Activated CD4-positive, alpha-beta T cell treated with anti-CD3 and anti-CD28 coated beads for 48 hours (primary cell): ENCODE results near the gene PDIA6.
"Not testable (repeated sequence)": the region's sequence is repeated elsewhere in the genome, so short reads cannot be mapped to it uniquely, and the experiment has no call there.

Source experiments
- DNase-seq: peaks from one replicate; pipeline ENCODE4 v3.0.0-alpha.2; 2020

The PDIA6 gene

GRCh38 chr2:10832203-10832936 is 19.8 kb upstream of the PDIA6 start:
- DNase-seq: peak; percentile 90

GRCh38 chr2:10831400-10831985 is 18.9 kb upstream of the PDIA6 start:
- DNase-seq: no peak

DNA sequence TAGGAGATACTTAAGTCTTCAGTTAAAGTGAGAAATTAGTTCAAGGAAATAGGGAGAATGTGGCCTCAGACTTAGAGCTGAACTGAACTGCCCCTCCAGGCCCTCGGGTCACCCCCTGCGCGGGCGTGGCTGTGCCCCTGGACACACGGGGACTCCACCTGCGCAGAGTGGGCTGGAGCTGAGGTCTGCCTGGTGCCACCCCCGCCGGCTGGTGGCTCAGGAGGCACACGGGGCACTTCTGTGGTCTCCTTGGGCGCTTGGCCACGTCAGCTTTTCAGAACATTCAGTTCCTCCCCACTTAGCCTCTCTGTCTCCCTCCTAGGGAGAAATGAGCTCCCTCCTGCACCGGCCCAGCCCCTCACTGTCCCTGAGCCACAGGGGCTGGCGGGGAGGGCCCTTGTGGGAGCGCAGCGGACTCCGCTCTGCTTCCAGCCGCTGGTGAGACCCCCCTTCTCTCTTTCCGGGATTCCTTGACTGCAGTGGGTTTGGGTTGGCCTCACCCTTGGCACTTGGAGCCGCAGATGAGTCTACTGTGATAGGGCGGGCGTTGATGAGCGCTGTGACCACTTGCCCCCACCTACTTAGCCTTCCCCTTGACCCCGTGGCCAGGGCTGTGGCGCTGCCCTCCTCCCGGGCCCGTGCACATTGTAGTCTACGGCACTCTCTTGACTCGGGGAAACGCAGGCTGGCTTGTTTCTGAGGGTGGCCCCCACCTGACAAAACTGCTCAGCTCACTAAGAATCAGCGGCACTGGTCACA is 18.2 kb upstream of the PDIA6 start:
- no peak for DNase-seq

GRCh38 chr2:10830203-10830602 is 17.6 kb upstream of the PDIA6 start:
- DNase-seq: no peak

- DNase-seq: no peak
These were observed 16.7 kb upstream of the PDIA6 start for GRCh38 chr2:10829299-10829698.

DNA sequence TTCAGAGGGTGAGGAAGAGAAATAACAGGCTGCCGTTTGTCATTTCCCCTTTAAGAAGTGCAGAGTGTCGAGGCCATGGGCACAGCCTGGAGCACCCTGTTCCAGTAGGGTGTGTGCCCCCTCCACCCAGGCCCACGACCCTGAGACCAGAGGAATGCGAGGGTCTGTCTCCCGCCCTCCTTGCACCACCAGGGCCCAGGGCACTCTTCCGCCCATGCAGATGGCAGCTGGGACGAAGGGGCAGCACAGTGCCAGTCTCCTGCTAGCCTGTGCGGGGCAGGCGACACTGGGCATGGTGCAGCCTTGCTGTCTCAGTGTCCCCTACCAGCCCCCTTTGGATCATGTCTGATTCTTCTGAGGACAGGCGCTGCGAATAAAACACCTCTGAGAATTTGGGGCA is 15.8 kb upstream of the PDIA6 start:
- DNase-seq: no peak

DNA sequence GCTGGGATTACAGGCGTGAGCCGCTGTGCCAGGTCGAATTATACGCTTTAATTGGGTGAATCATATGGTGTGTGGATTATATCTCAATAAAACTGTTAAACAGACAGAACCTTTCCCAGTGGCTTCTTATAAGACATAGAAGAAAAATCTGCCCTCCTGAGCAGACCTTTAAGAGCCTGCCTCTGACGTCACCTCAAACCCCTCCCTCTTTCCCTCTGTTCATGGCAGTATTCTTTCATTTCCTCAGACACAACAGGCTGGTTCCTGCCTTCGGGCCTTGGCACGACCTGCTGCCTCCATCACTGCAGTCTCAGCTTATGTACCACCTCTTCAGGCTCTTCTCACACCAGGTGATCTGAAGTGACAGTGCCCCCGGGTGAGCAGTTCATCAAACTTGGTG is 14.0 kb upstream of the PDIA6 start:
- DNase-seq: no peak

- no peak for DNase-seq
These were observed 13.4 kb upstream of the PDIA6 start for GRCh38 chr2:10826026-10826425.

GRCh38 chr2:10824191-10824590 is 11.6 kb upstream of the PDIA6 start:
- DNase-seq: no peak

DNA sequence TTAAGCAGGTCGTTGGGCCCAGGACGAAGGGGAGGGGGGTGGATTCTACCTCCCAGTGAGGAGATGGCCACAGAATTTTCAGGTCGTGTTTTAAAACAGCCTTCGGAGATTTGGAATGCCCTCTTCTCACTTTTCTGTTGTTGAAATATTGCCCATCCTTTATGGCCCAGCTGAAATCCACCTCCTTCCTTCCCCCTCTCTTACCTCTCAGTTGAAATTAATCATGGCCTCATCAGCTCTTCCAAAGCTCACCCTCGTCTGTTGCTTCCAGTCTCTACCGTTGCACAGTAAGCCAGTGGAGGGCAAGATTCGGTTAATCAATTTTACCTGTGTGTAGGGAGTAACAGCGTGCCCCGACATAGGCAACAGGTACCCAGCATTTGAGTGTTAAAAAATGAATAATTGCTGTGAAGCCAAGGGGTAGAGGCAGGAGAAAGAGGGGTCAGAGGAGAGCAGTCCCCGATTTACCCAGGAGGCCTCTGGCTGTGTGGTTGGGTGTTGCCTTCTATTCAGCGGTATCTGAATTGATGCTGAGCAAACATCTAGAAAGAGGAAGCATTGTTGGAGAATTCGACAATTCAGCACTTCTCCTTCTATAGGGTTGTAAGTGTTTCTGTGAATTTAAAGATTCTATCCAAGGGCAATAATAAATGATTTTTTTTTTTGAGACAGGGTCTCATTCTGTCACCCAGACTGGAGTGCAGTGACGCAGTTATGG is 8.6 kb upstream of the PDIA6 start:
- no peak for DNase-seq

GRCh38 chr2:10820562-10820961 is 8.0 kb upstream of the PDIA6 start:
- no peak for DNase-seq

- DNase-seq: no peak
These were observed 7.2 kb upstream of the PDIA6 start for GRCh38 chr2:10819714-10820314.

GRCh38 chr2:10818984-10819383 is 6.4 kb upstream of the PDIA6 start:
- no peak for DNase-seq

GRCh38 chr2:10818305-10818704 is 5.7 kb upstream of the PDIA6 start:
- not testable (repeated sequence) for DNase-seq

GRCh38 chr2:10817413-10817812 is 4.8 kb upstream of the PDIA6 start:
- no peak for DNase-seq

DNA sequence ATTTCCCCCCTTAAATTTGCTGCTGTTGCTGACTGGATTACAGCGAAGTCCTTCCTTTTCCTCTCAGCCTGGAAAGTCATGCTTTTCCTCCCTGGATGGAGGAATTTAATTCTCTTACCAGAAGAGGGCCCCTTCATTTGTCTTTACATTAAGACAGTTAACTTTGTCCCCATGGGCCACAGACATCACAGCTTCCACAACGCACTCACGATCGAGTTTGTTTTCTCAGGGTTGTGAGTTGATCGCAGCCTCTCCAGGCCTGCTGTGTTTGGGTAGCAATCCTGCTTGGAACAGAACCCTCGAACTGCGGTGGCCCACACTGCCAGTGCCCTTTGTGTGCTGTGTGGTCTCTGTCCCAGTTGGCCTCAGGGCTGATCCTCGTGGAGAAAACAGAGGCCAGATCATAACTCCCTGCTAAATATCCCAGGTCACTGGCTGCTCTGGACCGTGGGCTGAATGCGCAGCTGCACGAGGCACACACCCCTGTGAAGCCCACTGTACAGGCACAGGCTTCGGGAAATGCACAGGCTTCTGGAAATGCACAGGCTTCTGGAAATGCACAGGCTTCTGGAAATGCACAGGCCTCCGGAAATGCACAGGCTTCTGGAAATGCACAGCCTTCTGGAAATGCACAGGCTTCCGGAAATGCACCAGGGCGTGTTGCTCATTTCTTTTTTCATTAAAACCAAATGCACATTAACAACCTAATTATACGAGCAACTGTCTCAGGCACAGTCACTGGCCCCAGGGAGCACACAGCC is 2.2 kb upstream of the PDIA6 start:
- DNase-seq: no peak

GRCh38 chr2:10814142-10814541 is 1.6 kb upstream of the PDIA6 start:
- no peak for DNase-seq

DNA sequence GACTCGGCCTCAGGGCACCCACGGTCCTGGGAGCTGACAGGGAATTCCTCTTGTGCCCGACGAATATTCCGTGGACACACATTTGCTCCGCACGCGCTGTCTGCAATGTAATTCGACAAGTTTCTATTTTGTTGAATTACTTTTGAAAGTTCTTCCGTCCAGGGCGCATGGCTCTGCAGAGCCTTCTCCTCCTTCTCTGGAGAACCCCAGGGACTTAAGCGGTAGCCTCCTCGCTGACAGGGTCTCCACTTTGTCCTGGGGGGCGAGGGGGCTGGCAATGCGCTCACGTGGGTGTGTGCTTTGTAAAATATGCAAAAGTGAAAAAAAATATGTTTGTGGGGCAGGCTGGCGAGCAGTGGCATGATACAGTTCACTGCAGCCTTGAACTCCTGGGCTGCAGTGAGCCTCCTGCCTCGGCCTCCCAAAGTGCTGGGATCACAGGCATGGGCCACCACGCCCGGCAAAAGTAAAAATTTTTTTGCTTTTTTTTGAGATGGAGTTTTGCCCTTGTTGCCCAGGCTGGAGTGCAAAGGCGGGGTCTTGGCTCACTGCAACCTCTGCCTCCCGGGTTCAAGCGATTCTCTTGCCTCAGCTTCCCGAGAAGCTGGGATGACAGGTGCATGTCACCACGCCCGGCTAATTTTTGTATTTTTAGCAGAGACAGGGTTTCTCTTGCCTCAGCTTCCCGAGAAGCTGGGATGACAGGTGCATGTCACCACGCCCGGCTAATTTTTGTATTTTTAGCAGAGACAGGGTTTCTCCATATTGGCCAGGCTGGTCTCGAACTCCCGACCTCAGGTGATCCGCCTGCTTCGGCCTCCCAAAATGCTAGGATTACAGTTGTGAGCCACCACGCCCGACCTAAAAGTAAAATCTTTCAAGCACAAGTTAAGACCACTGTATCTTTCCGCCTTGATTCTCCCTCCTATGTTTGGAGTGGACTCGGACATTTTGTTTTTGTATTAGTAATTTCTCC is 866 bp upstream of the PDIA6 start:
- not testable (repeated sequence) for DNase-seq

- no peak for DNase-seq
These were observed 1.1 kb downstream of the PDIA6 start for GRCh38 chr2:10811517-10811916.

DNA sequence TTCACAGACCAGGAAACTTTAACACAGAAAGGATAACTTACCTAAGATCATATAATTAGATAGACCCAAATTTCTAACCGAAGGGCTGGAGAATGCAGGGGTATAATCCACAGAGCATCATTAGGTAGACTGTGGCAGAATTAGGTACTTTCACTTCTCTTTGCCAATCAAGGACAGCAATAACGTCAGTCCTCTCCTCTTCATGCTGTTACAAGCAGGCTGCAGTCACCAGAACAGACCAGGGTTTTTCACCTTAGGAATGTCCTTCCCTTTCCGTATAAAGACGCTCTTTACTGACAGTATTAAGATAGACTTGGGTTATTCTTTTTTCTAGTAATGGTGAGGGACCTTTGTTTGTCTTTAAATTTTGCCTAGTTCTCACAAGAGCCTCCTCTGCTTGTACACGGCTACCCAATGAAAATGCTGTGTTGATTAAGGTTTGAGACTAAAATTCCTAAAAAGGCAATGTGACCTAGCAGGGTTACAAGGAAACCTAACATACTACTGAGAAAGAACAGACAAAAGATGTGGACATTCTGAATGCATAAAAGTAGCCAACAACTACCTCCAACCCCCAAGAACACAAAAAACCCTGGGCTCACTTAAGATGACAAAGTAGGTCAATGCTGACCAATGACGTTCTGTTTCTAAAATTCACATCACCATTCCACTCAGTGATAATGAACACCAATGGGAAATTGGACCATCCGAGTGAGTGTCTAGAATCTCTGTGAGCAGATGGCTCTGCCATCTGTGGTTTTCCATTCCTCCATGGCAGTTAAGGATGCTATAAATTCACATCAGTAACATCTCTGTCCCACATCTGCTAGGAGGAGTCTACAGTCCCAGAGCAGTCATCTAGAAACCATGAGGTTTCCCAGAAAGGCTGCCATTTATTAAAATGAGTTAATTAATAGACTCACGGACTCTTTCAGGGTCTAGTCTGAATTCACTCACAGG is 2.1 kb downstream of the PDIA6 start:
- no peak for DNase-seq
